ENCODE measurements around the gene ABLIM1. TPM values are rescaled to one million over a fixed set of nuclear protein-coding genes. Genes with fewer than 3 reads are reported as not detected.

Gene ABLIM1
- total RNA-seq, 4 donors from 2014 or later = 83.1 to 145 (median 120) TPM

DNA sequence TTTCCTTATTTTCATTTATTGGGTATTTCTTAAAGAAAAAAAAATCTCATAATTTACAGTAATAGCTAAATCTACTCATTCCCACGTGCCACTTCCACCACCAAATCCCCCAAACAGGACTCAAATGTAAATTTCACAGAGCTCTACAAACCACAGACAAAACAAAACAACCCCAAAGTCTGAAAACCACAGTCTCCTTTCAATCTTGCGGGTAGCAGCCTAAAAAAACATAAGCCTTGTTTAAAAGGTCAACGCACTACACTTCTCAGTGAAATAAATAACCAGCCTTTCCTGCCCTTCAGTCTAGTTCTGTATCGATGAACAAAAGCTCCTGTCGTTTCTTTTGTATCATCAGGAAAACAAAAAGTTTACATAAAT lies 132.0 kb downstream of the ABLIM1 start:
- 10% methylated on average over 5 of the region's 5 CpGs for WGBS
- Histone ChIP-seq H3K27ac (replicated peaks in 1 of 4) (peak overlapping the region; percentile 81 to 83 (median 82)), H3K4me1 (peaks cover 52 to 65% (median 59%) of the 10 kb centered on the region in 4 donors), H3K27me3 (no peaks in the 10 kb centered on the region), H3K36me3 (peaks cover 0 to 30% (median 0%) of the 10 kb centered on the region in 4 donors), H3K4me3 (peak overlapping the region; percentile 46 to 56 (median 52)), H3K9me3 (no peaks in the 10 kb centered on the region)
- DNase-seq (ENCODE audit: extremely low spot score) = no peak
- TF ChIP-seq EP300 (IDR thresholded peaks at IDR 0.05) = no peak
- TF ChIP-seq POLR2AphosphoS5 (IDR thresholded peaks at IDR 0.05) = no peak
- TF ChIP-seq, protein P1, sequence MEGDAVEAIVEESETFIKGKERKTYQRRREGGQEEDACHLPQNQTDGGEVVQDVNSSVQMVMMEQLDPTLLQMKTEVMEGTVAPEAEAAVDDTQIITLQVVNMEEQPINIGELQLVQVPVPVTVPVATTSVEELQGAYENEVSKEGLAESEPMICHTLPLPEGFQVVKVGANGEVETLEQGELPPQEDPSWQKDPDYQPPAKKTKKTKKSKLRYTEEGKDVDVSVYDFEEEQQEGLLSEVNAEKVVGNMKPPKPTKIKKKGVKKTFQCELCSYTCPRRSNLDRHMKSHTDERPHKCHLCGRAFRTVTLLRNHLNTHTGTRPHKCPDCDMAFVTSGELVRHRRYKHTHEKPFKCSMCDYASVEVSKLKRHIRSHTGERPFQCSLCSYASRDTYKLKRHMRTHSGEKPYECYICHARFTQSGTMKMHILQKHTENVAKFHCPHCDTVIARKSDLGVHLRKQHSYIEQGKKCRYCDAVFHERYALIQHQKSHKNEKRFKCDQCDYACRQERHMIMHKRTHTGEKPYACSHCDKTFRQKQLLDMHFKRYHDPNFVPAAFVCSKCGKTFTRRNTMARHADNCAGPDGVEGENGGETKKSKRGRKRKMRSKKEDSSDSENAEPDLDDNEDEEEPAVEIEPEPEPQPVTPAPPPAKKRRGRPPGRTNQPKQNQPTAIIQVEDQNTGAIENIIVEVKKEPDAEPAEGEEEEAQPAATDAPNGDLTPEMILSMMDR (IDR thresholded peaks at IDR 0.05) = no peak
- TF ChIP-seq POLR2A (IDR thresholded peaks at IDR 0.05; ENCODE audit: low read depth) = no peak
- intact Hi-C loops (cut with DNase I) = no loop called here

DNA sequence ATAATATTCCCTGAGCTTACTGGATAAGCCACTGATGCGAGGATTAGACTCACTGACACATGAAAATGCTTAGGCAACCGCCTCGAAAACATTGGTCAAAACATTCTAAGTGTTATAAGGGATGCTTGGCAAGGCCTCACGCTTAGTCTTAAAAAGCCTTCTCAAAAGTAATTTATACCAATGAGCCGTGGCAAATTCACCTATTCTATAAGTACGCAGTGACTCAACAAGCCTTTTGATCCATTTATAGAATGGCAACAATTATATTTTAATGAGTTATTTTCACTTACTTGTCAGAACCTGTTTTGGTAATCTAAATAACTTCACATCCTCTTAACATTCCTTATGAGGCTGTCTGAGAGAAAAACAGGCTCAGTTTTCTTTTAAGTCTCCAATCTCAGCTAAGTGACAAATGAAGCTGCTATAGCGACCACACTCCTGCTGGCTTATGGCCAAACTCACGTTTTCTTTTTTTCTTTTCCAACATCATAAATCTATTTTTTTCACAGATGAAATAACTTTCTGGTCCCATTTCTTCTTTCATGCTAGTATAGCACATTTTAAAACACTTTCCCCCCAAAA lies 132.6 kb downstream of the ABLIM1 start:
- Histone ChIP-seq H3K4me1 (peaks cover 55 to 67% (median 63%) of the 10 kb centered on the region in 4 donors), H3K27ac (replicated peaks in 1 of 4) (peak overlapping the region; percentile 81 to 83 (median 82)), H3K36me3 (peaks cover 0 to 35% (median 0%) of the 10 kb centered on the region in 4 donors), H3K9me3 (no peaks in the 10 kb centered on the region), H3K4me3 (peak overlapping the region; percentile 46 to 56 (median 52)), H3K27me3 (no peaks in the 10 kb centered on the region)
- intact Hi-C loops (cut with DNase I) = no loop called here
- peak in 1 of 2 donors; percentile 65 for TF ChIP-seq POLR2AphosphoS5 (IDR thresholded peaks at IDR 0.05)
- TF ChIP-seq POLR2A (IDR thresholded peaks at IDR 0.05; ENCODE audit: low read depth) = no peak
- DNase-seq (ENCODE audit: extremely low spot score) = no peak
- WGBS = 29% methylated on average over 8 of the region's 8 CpGs

DNA sequence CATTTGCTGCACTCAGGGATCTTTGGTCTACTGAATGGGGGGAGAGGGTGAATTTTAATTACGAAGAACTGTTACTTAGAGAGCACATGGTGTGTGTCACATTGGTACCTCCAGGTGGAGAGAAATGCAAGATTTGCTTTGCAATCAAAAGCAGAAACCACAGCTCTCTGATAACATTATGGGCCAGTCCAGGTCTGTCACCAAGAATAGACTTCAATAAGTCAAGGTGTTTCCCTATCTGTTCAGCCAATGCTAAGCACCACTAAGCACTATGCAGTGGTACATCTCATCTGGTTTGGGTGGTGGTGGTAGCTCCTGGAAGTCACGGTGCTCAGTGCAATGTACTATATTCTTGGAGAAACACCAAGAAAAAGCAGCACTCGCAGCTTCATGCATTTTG lies 134.2 kb downstream of the ABLIM1 start:
- 71% methylated on average over 2 of the region's 3 CpGs for WGBS

DNA sequence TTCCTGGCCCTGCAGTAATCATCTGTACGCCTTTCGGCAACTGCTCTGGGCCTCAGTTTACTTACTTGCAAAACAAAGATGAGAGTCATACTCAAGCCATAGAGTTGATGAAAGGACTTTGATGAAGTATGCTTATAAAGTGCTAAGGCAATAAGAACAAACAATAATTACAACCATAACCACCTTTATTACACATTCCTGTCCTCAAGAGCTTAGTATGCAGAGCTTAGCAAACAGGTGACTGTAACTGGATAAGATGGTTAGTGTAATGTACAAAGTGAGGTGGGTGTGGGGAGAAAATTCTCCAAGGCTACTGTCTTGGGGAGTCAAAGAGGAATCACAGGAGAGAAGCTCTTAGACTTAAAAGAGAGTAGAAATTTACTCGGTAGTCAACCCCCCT lies 136.8 kb downstream of the ABLIM1 start:
- no peaks in the 10 kb centered on the region for H3K27me3 ChIP-seq
- intact Hi-C loops (cut with DNase I) = no loop called here
- WGBS = 96% methylated on average over 3 of the region's 3 CpGs
- H3K4me1 ChIP-seq = peaks cover 81 to 89% (median 87%) of the 10 kb centered on the region in 4 donors
- no peak for TF ChIP-seq POLR2A (IDR thresholded peaks at IDR 0.05; ENCODE audit: low read depth)
- TF ChIP-seq EP300 (IDR thresholded peaks at IDR 0.05) = no peak
- TF ChIP-seq POLR2AphosphoS5 (IDR thresholded peaks at IDR 0.05) = no peak
- TF ChIP-seq, protein P1 (IDR thresholded peaks at IDR 0.05) = no peak
- no peak overlapping the region for H3K4me3 ChIP-seq
- no peaks in the 10 kb centered on the region for H3K9me3 ChIP-seq
- peaks cover 0 to 28% (median 0%) of the 10 kb centered on the region in 4 donors for H3K36me3 ChIP-seq
- peak overlapping the region in 3 of 4 donors; percentile 3 to 81 (median 64) for H3K27ac ChIP-seq (replicated peaks in 1 of 4)
- DNase-seq (ENCODE audit: extremely low spot score) = no peak

More for the DNA sequence above, 134.2 kb downstream of the ABLIM1 start:
- H3K9me3 ChIP-seq = no peaks in the 10 kb centered on the region
- H3K36me3 ChIP-seq = peaks cover 0 to 37% (median 0%) of the 10 kb centered on the region in 4 donors
- TF ChIP-seq POLR2A (IDR thresholded peaks at IDR 0.05; ENCODE audit: low read depth) (no peak), POLR2AphosphoS5 (IDR thresholded peaks at IDR 0.05) (no peak), EP300 (IDR thresholded peaks at IDR 0.05) (no peak)
- TF ChIP-seq, protein P1 (IDR thresholded peaks at IDR 0.05) = no peak
- H3K27me3 ChIP-seq = no peaks in the 10 kb centered on the region
- intact Hi-C loops (cut with DNase I) = no loop called here
- H3K4me1 ChIP-seq = peaks cover 71 to 83% (median 79%) of the 10 kb centered on the region in 4 donors
- H3K27ac ChIP-seq (replicated peaks in 1 of 4) = peak overlapping the region in 2 of 4 donors; percentile 47 to 81
- H3K4me3 ChIP-seq = peak overlapping the region in 2 of 4 donors; percentile 51 to 56
- DNase-seq (ENCODE audit: extremely low spot score) = no peak

GRCh38 chr10:114520453-114520852 lies 137.6 kb downstream of the ABLIM1 start:
- Histone ChIP-seq H3K27ac (replicated peaks in 1 of 4) (peak overlapping the region; percentile 39 to 64 (median 55)), H3K9me3 (no peaks in the 10 kb centered on the region), H3K4me3 (no peak overlapping the region), H3K27me3 (no peaks in the 10 kb centered on the region), H3K36me3 (peaks cover 0 to 28% (median 0%) of the 10 kb centered on the region in 4 donors), H3K4me1 (peaks cover 83 to 89% (median 87%) of the 10 kb centered on the region in 4 donors)
- TF ChIP-seq, protein P1 (IDR thresholded peaks at IDR 0.05) = no peak
- TF ChIP-seq POLR2AphosphoS5 (IDR thresholded peaks at IDR 0.05) (peak in 1 of 2 donors; percentile 56), EP300 (IDR thresholded peaks at IDR 0.05) (no peak)
- 19% methylated on average over 4 of the region's 4 CpGs for WGBS
- intact Hi-C loops (cut with DNase I) = no loop called here
- no peak for DNase-seq (ENCODE audit: extremely low spot score)

Data from esophagus muscularis mucosa (tissue), 4 donors.